ENCODE measurements around the gene THSD4.

DNA sequence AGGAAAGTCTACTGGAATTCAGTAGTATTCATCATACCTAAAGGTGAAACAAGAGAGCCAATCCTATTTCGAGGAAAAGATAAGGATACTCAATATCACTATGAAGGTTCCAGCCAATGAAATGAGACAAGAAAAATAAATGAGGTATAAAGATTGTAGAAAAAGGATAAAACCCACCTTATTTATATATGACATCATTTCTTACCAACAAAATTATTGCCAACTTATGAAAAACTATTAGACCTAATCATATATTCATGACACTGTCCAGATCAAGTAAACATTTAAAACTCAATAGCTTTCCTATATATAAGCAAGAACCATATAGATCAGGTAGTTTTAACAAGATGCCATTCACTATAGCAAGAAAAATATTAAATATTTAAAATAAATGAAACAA, 584.7 kb downstream of the THSD4 start:
- TF ChIP-seq, protein P1, sequence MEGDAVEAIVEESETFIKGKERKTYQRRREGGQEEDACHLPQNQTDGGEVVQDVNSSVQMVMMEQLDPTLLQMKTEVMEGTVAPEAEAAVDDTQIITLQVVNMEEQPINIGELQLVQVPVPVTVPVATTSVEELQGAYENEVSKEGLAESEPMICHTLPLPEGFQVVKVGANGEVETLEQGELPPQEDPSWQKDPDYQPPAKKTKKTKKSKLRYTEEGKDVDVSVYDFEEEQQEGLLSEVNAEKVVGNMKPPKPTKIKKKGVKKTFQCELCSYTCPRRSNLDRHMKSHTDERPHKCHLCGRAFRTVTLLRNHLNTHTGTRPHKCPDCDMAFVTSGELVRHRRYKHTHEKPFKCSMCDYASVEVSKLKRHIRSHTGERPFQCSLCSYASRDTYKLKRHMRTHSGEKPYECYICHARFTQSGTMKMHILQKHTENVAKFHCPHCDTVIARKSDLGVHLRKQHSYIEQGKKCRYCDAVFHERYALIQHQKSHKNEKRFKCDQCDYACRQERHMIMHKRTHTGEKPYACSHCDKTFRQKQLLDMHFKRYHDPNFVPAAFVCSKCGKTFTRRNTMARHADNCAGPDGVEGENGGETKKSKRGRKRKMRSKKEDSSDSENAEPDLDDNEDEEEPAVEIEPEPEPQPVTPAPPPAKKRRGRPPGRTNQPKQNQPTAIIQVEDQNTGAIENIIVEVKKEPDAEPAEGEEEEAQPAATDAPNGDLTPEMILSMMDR (IDR thresholded peaks at IDR 0.05) = no peak
- TF ChIP-seq POLR2A (IDR thresholded peaks at IDR 0.05) = no peak
